K562 (cell line): Measurements from ENCODE around the gene ZBP1.

Experiments used
- AFF4 ChIP-seq: sonication (generic); formaldehyde crosslinking; IDR thresholded peaks from 2 replicates; pipeline ENCODE4 v1.8.0; 2023; ENCODE audit warnings: mild to moderate bottlenecking, missing genetic modification reagents
- BHLHE40 ChIP-seq: IDR thresholded peaks from 2 replicates; pipeline ENCODE4 v1.6.1; 2011; ENCODE audit warnings: low read length, improper control_type of control experiment
- EZH2 ChIP-seq: IDR thresholded peaks from 2 replicates; pipeline ENCODE4 v1.6.1; 2012; ENCODE audit warnings: low read depth, mild to moderate bottlenecking, inconsistent platforms, low read length, borderline replicate concordance
- FOXK1 ChIP-seq: sonication (generic); formaldehyde crosslinking; IDR thresholded peaks from 2 replicates; pipeline ENCODE4 v1.8.0; 2022; ENCODE audit warnings: missing genetic modification reagents, mild to moderate bottlenecking, borderline replicate concordance
- KAT8 ChIP-seq: fragments of 450-650 bp; IDR thresholded peaks from 2 replicates; pipeline ENCODE4 v1.6.1; 2016; ENCODE audit warnings: low read depth, mild to moderate bottlenecking
- KDM1A ChIP-seq, 2 experiments: fragments of 450-650 bp; IDR thresholded peaks; 2 replicates each; pipeline ENCODE4 v1.6.1; 2016; ENCODE audit warnings: mild to moderate bottlenecking in 2 of 2
- RBM39 ChIP-seq: fragments of 200-400 bp; formaldehyde crosslinking; optimal IDR thresholded peaks from 2 replicates; pipeline ENCODE3; 2018; ENCODE audit warnings: low read depth, low read length
- SETDB1 ChIP-seq: IDR thresholded peaks from one replicate; pipeline ENCODE4 v1.6.1; 2012; ENCODE audit warnings: low read length, control low read depth, inconsistent platforms
- STAG1 ChIP-seq: sonication (generic); formaldehyde crosslinking; IDR thresholded peaks from 2 replicates; pipeline ENCODE4 v1.5.0; 2020; ENCODE audit warnings: missing genetic modification reagents, borderline replicate concordance
- TAF9B ChIP-seq: fragments of 450-650 bp; IDR thresholded peaks from 2 replicates; pipeline ENCODE4 v1.6.1; 2018; ENCODE audit warnings: mild to moderate bottlenecking; ENCODE audit not compliant: partially characterized antibody
- ZNF12 ChIP-seq: sonication (generic); formaldehyde crosslinking; IDR thresholded peaks from 2 replicates; pipeline ENCODE4 v1.4.0; 2020; ENCODE audit warnings: mild to moderate bottlenecking, missing genetic modification reagents
- ZSCAN29 ChIP-seq: fragments of 450-650 bp; IDR thresholded peaks from 2 replicates; pipeline ENCODE4 v1.6.1; 2017
- TF ChIP-seq, protein P1 (sequence below): fragments of 200-600 bp; sonication (generic); IDR thresholded peaks from one replicate; pipeline ENCODE4 v1.6.1; 2012; ENCODE audit warnings: mild to moderate bottlenecking, low read depth, low read length, inconsistent platforms
- TF ChIP-seq, protein P2 (sequence below): sonication (generic); formaldehyde crosslinking; IDR thresholded peaks from 2 replicates; pipeline ENCODE4 v1.8.0; 2023; ENCODE audit warnings: mild to moderate bottlenecking, missing genetic modification reagents

GRCh38 chr20:57600320-57601210 lies 19.7 kb downstream of the ZBP1 start:
- no peak for TF ChIP-seq TAF9B
- no peak for TF ChIP-seq ZSCAN29
- no peak for TF ChIP-seq STAG1
- TF ChIP-seq, protein P1, sequence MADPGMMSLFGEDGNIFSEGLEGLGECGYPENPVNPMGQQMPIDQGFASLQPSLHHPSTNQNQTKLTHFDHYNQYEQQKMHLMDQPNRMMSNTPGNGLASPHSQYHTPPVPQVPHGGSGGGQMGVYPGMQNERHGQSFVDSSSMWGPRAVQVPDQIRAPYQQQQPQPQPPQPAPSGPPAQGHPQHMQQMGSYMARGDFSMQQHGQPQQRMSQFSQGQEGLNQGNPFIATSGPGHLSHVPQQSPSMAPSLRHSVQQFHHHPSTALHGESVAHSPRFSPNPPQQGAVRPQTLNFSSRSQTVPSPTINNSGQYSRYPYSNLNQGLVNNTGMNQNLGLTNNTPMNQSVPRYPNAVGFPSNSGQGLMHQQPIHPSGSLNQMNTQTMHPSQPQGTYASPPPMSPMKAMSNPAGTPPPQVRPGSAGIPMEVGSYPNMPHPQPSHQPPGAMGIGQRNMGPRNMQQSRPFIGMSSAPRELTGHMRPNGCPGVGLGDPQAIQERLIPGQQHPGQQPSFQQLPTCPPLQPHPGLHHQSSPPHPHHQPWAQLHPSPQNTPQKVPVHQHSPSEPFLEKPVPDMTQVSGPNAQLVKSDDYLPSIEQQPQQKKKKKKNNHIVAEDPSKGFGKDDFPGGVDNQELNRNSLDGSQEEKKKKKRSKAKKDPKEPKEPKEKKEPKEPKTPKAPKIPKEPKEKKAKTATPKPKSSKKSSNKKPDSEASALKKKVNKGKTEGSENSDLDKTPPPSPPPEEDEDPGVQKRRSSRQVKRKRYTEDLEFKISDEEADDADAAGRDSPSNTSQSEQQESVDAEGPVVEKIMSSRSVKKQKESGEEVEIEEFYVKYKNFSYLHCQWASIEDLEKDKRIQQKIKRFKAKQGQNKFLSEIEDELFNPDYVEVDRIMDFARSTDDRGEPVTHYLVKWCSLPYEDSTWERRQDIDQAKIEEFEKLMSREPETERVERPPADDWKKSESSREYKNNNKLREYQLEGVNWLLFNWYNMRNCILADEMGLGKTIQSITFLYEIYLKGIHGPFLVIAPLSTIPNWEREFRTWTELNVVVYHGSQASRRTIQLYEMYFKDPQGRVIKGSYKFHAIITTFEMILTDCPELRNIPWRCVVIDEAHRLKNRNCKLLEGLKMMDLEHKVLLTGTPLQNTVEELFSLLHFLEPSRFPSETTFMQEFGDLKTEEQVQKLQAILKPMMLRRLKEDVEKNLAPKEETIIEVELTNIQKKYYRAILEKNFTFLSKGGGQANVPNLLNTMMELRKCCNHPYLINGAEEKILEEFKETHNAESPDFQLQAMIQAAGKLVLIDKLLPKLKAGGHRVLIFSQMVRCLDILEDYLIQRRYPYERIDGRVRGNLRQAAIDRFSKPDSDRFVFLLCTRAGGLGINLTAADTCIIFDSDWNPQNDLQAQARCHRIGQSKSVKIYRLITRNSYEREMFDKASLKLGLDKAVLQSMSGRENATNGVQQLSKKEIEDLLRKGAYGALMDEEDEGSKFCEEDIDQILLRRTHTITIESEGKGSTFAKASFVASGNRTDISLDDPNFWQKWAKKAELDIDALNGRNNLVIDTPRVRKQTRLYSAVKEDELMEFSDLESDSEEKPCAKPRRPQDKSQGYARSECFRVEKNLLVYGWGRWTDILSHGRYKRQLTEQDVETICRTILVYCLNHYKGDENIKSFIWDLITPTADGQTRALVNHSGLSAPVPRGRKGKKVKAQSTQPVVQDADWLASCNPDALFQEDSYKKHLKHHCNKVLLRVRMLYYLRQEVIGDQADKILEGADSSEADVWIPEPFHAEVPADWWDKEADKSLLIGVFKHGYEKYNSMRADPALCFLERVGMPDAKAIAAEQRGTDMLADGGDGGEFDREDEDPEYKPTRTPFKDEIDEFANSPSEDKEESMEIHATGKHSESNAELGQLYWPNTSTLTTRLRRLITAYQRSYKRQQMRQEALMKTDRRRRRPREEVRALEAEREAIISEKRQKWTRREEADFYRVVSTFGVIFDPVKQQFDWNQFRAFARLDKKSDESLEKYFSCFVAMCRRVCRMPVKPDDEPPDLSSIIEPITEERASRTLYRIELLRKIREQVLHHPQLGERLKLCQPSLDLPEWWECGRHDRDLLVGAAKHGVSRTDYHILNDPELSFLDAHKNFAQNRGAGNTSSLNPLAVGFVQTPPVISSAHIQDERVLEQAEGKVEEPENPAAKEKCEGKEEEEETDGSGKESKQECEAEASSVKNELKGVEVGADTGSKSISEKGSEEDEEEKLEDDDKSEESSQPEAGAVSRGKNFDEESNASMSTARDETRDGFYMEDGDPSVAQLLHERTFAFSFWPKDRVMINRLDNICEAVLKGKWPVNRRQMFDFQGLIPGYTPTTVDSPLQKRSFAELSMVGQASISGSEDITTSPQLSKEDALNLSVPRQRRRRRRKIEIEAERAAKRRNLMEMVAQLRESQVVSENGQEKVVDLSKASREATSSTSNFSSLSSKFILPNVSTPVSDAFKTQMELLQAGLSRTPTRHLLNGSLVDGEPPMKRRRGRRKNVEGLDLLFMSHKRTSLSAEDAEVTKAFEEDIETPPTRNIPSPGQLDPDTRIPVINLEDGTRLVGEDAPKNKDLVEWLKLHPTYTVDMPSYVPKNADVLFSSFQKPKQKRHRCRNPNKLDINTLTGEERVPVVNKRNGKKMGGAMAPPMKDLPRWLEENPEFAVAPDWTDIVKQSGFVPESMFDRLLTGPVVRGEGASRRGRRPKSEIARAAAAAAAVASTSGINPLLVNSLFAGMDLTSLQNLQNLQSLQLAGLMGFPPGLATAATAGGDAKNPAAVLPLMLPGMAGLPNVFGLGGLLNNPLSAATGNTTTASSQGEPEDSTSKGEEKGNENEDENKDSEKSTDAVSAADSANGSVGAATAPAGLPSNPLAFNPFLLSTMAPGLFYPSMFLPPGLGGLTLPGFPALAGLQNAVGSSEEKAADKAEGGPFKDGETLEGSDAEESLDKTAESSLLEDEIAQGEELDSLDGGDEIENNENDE: no peak
- TF ChIP-seq FOXK1 (CRISPR knock-in tag): no peak
- no peak for TF ChIP-seq EZH2
- no peak for TF ChIP-seq SETDB1
- no peak for TF ChIP-seq RBM39
- no peak for TF ChIP-seq BHLHE40
- TF ChIP-seq AFF4 (CRISPR knock-in tag): no peak
- TF ChIP-seq ZNF12 (CRISPR knock-in tag): no peak
- TF ChIP-seq KDM1A (IDR thresholded peaks at IDR 0.05): no peak
- TF ChIP-seq, protein P2, sequence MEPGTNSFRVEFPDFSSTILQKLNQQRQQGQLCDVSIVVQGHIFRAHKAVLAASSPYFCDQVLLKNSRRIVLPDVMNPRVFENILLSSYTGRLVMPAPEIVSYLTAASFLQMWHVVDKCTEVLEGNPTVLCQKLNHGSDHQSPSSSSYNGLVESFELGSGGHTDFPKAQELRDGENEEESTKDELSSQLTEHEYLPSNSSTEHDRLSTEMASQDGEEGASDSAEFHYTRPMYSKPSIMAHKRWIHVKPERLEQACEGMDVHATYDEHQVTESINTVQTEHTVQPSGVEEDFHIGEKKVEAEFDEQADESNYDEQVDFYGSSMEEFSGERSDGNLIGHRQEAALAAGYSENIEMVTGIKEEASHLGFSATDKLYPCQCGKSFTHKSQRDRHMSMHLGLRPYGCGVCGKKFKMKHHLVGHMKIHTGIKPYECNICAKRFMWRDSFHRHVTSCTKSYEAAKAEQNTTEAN: no peak
- TF ChIP-seq KAT8: no peak
